Measurements from ENCODE around the gene PARD3B. TPM values are rescaled to one million over a fixed set of nuclear protein-coding genes. Genes with fewer than 3 reads are reported as not detected.

The PARD3B gene
- total RNA-seq, 2 experiments from 2014 or later, result 0.06 to 0.23 TPM

GRCh38 chr2:204585930-204586329 lies 40.7 kb downstream of the PARD3B start:
- CTCF ChIA-PET, result interaction anchor here (0.9 kb wide), 1 partner anchor 8 kb away, joined by 3 read pairs; no protein-coding TSS in a partner anchor
- POLR2A ChIA-PET, result no interaction called here

GRCh38 chr2:204586444-204587180 lies 41.3 kb downstream of the PARD3B start:
- ChIA-PET CTCF (interaction anchor here (0.9 kb wide), 1 partner anchor 9 kb away, joined by 3 read pairs; no protein-coding TSS in a partner anchor), POLR2A (no interaction called here)

- ChIA-PET CTCF (no interaction called here), POLR2A (no interaction called here)
Observed at GRCh38 chr2:204590063-204590462, 44.8 kb downstream of the PARD3B start.

GRCh38 chr2:204591225-204591624 lies 46.0 kb downstream of the PARD3B start:
- ChIA-PET CTCF (no interaction called here), POLR2A (no interaction called here)

- ChIA-PET POLR2A (no interaction called here), CTCF (no interaction called here)
Observed at GRCh38 chr2:204604061-204604460, 58.8 kb downstream of the PARD3B start.

GRCh38 chr2:204608237-204608939 lies 63.1 kb downstream of the PARD3B start:
- ChIA-PET POLR2A (no interaction called here), CTCF (no interaction called here)

GRCh38 chr2:204611017-204611631 lies 65.8 kb downstream of the PARD3B start:
- ChIA-PET POLR2A (no interaction called here), CTCF (no interaction called here)

GRCh38 chr2:204611764-204612163 lies 66.5 kb downstream of the PARD3B start:
- POLR2A ChIA-PET, result no interaction called here

GRCh38 chr2:204613635-204614034 lies 68.4 kb downstream of the PARD3B start:
- ChIA-PET POLR2A (no interaction called here), CTCF (no interaction called here)

More at GRCh38 chr2:204611764-204612163, 66.5 kb downstream of the PARD3B start:
- CTCF ChIA-PET, result no interaction called here

GRCh38 chr2:204615456-204615855 lies 70.2 kb downstream of the PARD3B start:
- ChIA-PET POLR2A (no interaction called here), CTCF (interaction anchor here (1.4 kb wide), 1 partner anchor 9 kb away, joined by 3 read pairs; no protein-coding TSS in a partner anchor)

- POLR2A ChIA-PET, result no interaction called here
- CTCF ChIA-PET, result interaction anchor here (1.0 kb wide), 1 partner anchor 10 kb away, joined by 3 read pairs; no protein-coding TSS in a partner anchor
Observed at GRCh38 chr2:204625135-204625534, 79.9 kb downstream of the PARD3B start.

- CTCF ChIA-PET, result no interaction called here
- POLR2A ChIA-PET, result no interaction called here
Observed at GRCh38 chr2:204628926-204629712, 83.8 kb downstream of the PARD3B start.

GRCh38 chr2:204632410-204632809 lies 87.1 kb downstream of the PARD3B start:
- ChIA-PET POLR2A (no interaction called here), CTCF (no interaction called here)

GRCh38 chr2:204634564-204634963 lies 89.3 kb downstream of the PARD3B start:
- POLR2A ChIA-PET, result no interaction called here
- CTCF ChIA-PET, result no interaction called here

- CTCF ChIA-PET, result no interaction called here
- POLR2A ChIA-PET, result no interaction called here
Observed at GRCh38 chr2:204635478-204635877, 90.2 kb downstream of the PARD3B start.

GRCh38 chr2:204638471-204639194 lies 93.4 kb downstream of the PARD3B start:
- CTCF ChIA-PET, result no interaction called here

GRCh38 chr2:204643326-204643725 lies 98.1 kb downstream of the PARD3B start:
- CTCF ChIA-PET, result no interaction called here
- POLR2A ChIA-PET, result no interaction called here

More at GRCh38 chr2:204638471-204639194, 93.4 kb downstream of the PARD3B start:
- POLR2A ChIA-PET, result no interaction called here

- CTCF ChIA-PET, result no interaction called here
- POLR2A ChIA-PET, result no interaction called here
Observed at GRCh38 chr2:204645018-204645773, 99.9 kb downstream of the PARD3B start.

- POLR2A ChIA-PET, result no interaction called here
- CTCF ChIA-PET, result no interaction called here
Observed at GRCh38 chr2:204647626-204648025, 102.4 kb downstream of the PARD3B start.
